HG02981 (cell line): ENCODE data around the gene AUTS2.
"Not testable (repeated sequence)": the region's sequence is repeated elsewhere in the genome, so short reads cannot be mapped to it uniquely, and the experiment has no call there.

ENCODE experiments used
- ATAC-seq: cut with Tn5 transposase; IDR thresholded peaks from one replicate; pipeline ENCODE4 v1.9.1; 2021; ENCODE audit warnings: mild to moderate bottlenecking, moderate library complexity; ENCODE audit not compliant: unreplicated experiment

Gene AUTS2

DNA sequence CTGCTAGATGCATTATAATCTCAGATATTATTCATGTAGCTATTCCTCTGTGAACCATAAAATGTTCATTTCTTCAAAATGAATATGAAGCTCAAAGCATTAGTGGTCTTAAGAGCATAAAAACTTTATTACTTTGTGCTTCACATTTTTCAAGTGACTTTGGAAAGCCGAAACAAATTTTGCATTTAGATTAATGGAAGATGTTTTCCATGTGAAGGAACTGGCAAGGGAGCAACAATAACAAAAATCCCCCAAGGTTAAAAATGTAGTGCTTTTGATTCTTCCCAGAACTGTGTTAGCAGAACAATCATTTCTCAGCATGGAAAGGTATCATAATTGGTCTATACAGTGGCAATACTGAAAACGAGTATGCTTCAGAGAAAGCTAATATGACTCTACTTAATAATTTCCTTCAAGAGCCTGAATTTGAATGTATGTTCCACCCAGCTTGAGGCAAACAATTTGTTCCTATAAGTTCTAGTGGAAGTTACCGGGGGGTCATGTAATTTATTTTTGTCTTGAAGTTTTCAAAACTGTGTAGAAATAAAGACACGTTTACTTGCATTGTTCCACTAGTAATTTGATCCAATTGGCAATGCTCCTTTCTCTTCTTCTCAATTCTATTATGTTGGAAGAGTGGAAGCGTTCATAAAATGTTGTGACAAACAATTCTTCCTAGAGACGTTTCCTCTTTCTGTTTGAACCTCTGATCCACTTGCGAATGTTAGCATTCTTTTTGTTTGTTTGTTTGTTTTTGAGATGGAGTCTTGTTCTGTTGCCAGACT lies 665.4 kb downstream of the AUTS2 start:
- no peak for ATAC-seq

DNA sequence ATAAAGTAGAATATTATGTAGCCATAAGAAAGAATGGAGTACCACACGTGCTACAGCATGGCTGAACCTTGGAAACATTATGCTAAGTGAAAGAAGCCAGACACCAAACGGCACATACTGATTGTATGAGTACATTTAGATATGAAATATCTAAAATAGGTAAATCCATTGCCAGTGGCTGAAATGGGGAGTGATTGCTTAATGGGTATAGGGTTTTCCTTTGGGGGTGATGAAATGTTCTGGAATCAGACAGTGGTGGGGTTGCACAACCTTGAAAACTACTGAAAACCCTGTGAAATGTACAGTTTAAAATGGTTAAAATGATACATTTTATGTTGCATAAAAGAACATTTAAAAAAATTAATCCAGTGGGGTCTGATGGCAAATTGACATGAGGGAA lies 667.9 kb downstream of the AUTS2 start:
- no peak for ATAC-seq

DNA sequence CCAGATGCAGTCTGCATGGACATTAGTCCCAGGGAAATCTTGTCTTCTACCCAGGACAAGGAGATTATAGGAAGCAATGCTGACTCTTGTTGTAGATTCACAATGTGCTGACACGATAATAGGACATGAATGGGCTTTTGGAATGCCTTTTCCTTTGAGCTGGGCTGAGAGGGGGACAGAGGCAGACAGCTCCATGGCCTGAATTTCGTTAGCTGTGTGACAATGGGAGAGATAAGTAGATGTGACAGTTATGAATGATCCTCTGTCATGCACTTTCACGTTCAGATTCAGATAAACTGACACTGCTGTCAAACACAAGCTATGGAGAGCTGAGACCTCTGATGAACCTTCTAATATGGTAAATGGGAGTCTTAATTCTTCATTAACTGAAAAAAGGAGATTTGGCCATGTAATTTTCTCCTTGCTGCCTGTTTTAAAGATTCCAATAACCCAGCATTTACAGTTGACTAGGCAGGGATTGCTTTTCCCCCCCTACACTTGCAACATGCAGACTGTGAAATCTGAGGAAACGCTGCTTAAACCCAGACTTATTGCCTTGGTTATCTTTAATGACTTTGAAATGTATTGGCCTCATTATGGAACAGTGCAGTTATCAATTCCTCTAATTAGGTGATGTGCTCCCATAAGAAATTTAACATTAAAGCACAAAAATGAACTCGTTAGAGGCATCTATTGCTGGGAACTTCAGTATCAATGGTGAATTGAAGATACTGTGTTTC lies 669.3 kb downstream of the AUTS2 start:
- ATAC-seq: no peak

GRCh38 chr7:70268179-70268578 lies 669.9 kb downstream of the AUTS2 start:
- no peak for ATAC-seq

- no peak for ATAC-seq
These were observed 671.9 kb downstream of the AUTS2 start for GRCh38 chr7:70270149-70270548.

- no peak for ATAC-seq
These were observed 673.4 kb downstream of the AUTS2 start for GRCh38 chr7:70271617-70272081.

- ATAC-seq: not testable (repeated sequence)
These were observed 677.3 kb downstream of the AUTS2 start for GRCh38 chr7:70275570-70275969.

DNA sequence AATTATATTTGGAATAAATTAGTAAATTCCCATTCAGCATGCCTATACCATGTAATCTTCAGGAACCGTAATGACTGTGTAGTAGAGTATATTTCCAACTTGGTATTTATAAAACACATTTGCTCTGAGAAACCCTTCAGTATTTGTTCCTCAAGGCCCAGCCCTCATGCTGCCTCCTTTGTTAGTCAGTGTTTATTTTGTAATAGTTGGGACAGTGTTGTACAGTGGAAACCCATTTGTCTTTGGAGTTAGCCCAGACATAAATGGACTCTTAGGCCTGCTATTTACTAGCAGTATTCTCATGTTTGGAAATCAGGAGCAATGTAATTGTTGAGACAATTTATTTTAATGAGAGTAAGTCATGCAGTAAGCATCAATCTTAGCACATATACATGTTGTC lies 686.9 kb downstream of the AUTS2 start:
- ATAC-seq: no peak

DNA sequence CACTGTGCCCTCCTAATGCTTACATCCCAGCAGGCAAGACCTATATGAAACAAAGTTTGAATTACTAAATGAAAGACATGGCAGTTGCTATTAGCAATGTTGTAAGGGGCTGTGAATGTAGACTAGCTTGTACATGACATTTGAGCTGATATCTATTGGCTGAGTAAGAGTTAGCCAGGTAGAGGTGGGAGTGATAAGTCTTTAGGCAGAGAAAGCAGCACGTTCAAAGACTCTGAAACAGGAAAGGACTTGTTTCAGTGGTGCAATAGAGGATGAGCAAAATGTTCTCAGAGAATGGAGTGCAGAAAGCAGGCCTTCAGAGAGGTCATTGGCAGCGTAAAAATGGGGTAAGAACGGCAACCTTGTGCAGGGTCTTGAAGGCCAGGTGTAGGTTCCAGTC lies 687.6 kb downstream of the AUTS2 start:
- no peak for ATAC-seq

DNA sequence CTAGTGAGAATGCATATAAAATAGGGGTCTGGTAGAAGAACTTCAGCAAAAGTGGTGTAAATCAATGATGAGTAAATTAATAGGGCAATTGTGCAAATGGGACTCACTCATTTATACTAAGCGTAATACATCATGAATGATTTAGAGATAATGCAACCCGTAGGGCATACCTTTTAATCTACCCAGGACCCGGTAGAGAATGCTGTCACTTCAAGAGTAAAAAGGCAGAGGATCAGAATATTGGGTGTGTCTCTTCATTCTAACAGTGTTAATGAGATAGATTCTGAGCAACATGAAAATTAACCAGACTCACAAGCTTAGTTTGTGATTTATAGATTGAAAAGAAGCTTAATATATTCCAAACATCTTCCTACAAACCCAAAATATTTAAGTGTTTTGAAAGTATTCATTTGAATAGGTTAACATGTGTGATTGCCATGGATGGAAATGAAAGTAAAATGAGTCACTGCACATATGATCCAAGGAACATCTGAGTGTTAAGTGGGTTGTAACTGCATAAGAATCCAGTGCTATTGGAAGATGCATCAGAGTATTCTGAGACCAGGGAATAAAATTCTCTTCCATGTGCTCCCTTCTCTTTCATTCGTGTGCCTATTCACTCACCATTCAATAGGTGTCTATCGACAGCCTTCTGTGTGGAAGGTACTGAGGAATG lies 690.6 kb downstream of the AUTS2 start:
- no peak for ATAC-seq

DNA sequence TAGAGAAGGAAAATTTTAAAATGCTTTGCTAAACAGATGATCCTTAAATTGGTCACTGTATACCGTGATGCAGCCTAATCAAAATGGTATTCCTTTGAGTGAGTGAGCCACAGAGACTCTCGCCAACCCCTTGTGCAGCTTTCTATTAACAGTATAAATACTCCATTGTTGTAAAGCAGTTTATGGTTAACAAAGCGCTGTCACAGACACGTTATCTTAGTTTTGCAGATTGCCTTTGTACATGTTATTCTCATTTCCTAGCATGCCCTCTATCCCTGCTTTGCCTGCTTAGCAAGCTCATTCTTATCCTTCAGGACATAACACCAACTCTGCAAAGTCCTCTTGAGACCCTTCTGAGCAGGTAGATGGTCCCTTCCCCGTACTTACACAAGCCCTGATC lies 694.4 kb downstream of the AUTS2 start:
- no peak for ATAC-seq

DNA sequence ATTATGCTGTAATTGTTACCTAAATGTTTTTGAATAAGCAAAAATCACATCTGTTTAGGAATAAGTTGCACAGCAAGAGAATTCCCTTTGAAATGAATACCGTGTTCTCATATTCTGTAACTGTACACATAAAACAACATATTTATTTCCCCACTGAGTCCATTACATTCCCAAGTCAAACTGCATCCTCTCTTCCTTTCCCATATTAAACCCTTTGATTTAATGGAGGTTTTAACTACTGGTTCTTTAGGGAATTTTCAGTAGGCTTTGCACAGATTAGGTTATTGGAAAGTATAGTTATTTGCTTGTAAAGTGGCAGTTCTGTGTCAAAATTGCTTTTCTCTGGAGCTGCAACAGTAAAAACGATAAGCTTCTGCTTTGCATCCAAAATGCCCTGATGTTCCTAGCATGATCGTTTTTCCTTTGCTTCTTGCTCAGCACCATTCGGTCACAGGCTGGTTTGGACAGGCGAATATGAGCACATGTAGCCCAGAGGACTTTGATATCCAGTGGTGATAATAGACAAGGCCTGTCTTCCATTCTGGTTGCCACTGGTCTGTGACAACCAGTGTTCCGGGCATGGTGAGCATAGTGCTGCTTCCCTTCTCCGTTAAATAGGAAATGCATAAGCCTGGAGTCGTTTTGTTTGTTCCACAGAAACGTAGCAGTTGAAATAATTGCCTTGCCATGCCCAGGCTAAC lies 696.1 kb downstream of the AUTS2 start:
- no peak for ATAC-seq

DNA sequence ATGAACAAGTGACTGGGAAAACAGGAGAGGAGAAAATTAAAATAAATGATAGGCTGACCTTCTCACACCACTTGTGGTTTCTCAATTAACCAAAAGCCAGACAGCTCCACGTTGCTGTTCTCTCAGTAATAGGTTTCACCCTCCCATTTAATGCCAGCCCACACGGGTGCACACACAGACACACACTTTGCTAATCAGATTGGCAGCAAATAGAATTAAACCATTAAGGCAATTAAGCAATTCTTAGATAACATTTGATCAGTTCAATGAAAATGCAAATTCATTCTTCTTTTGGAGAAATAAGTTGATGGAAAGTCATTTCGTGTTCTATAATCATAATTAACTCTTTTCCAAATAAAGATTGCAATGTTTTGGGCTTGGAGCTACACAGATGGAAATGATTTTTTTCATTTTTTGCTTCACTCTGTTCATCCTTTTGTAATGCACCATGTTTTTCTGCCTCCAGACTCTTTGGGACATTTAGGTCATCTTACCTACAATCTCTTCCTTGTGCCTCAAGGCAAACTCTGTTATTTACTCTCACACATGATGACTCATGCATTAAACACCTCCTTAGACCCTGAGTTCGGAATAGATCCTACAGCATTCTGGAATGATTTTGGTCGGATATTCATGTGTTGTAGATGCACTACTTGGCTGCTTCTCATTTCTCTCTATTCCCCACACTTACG lies 700.7 kb downstream of the AUTS2 start:
- ATAC-seq: no peak

DNA sequence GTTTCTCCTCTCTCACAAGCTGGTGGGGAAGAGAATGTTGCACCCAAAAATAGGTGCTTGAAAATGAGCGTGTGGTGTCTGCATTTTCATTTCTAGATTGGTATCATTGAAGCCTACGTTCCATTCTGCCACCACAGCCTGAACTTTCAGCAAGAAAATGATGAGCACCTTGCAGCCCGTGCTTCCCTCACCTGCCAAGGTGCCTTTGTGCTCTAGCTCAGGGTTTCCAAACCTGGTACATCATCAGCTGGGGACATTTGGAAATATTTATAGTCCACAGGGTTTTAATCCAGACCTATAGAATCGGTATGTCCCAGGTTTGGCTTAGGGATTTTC lies 701.2 kb downstream of the AUTS2 start:
- no peak for ATAC-seq

- ATAC-seq: no peak
These were observed 703.5 kb downstream of the AUTS2 start for GRCh38 chr7:70301673-70302185.

DNA sequence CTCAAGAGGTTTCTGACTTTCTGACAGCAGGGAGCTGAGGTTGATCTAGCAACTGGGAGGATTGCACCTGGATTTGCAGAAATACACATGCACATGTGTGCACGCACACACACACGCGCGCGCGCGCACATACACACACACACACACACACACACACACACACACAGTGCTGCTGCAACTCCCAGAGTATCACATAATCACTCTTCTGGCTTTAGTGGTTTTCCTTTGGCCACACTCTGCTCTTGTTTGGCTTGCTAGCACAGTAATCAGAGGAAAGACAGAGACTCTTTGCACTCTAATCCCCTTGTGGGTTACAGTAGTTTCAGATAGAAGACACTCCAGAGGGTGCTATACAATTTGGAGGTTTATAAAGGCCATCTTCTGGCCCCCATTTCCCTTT lies 705.0 kb downstream of the AUTS2 start:
- no peak for ATAC-seq

- ATAC-seq: no peak
These were observed 705.5 kb downstream of the AUTS2 start for GRCh38 chr7:70303780-70304179.

DNA sequence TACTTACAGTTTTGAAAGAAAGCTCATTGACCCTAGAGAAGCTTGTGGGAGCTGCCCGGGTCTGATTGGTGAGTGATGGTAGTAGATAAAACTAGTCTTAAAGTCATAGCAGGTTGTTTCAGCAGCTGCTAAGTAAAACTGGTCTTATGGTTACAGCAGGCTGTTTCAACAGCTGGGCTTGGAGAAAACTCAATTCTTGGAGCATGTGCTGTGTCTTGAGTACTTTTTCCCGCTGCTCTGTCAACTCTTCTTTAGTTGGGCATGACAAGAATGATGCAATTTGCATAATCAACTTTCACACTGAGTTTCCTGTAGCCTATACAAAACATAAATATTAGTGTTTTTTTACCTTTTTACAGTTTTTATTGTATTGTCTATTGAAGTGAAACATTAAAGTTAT lies 707.9 kb downstream of the AUTS2 start:
- no peak for ATAC-seq

DNA sequence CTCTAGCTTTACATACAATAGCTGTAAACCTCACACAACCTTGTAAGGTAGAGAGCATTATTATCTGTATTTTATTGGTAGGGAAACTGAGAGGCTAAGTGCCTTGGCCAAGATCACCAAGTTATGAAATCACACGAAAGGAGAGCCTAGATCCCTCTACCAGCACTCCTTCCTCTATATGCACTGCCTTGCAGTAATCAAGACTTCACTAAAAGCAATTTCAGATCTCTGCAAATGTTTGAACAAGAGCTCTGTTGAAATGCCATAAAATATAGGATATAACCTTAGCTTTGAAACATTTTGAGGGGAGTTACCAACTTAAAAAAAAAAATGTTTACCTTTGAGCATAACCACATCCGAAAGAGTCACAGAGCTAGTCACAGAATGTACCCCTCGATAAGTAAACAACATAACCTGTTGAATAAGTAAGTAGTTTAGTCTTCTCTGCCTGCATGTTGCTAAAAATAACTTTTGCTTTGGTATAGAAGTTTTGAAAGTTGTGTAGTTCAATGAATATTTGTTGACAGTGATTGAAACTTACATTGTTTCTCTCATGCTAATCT lies 709.4 kb downstream of the AUTS2 start:
- ATAC-seq: no peak

GRCh38 chr7:70312336-70312735 lies 714.1 kb downstream of the AUTS2 start:
- ATAC-seq: no peak
